ENCODE measurements around the gene PPP1R1B.

Gene PPP1R1B

DNA sequence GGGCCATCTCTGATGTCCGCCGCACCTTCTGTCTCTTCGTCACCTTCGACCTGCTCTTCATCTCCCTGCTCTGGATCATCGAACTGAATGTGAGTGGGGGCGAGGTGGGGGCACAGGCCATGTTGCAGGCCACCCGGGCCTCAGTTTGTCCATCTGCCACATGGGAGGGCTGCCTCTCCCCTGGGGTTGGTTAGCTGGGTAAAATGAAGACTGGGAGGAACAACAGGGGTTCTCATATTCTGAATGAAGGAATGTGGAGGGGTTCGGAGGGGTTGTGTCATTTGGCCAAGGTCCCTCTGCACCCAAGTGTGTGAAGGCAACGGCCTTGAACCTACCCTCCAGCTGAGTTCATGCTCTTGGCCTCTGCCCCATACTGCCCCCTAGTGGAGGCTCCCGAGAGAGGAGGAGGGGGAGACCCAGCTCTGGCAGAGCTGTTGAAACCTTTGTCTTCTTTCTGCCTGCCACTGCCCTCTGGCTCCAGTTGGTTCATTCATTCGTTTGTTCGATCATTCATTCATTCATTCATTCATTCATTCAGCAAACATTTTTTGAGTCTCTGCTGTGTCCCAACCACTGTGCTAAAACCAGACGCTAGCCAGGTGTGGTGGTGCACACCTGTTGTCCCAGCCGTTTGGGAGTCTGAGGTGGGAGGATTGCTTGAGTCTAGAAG is 27.0 kb downstream of the PPP1R1B start:
- TF ChIP-seq RAD21 (IDR thresholded peaks at IDR 0.05; ENCODE audit: low read depth) (peak; percentile 45; the same call in 1 of the 2 replicates), ZBTB7A (IDR thresholded peaks at IDR 0.05; ENCODE audit: low read depth) (no peak), TCF12 (IDR thresholded peaks at IDR 0.05; ENCODE audit: low read depth) (no peak)

DNA sequence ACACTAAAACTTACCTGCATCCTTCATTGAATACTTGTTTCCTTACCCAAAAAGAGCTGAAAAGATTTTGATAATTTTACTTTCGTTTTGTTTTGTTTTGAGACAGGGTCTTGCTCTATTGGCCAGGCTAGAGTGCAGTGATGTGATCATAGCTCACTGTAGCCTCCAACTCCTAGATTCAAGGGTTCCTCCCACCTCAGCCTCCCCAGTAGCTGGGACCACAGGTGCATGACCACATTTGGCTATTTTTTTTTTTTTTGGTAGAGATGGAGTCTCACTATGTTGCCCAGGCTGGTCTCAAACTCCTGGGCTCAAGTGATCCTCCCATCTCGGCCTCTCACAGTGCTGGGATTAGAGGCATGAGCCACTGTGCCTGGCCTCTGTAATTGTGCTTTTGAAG is 28.4 kb downstream of the PPP1R1B start:
- TF ChIP-seq ZBTB7A (IDR thresholded peaks at IDR 0.05; ENCODE audit: low read depth) = no peak
- no peak for TF ChIP-seq TAF1 (IDR thresholded peaks at IDR 0.05; ENCODE audit: low read depth)
- TF ChIP-seq, protein P1, sequence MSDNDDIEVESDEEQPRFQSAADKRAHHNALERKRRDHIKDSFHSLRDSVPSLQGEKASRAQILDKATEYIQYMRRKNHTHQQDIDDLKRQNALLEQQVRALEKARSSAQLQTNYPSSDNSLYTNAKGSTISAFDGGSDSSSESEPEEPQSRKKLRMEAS (IDR thresholded peaks at IDR 0.05) = no peak
- TF ChIP-seq, protein P2, sequence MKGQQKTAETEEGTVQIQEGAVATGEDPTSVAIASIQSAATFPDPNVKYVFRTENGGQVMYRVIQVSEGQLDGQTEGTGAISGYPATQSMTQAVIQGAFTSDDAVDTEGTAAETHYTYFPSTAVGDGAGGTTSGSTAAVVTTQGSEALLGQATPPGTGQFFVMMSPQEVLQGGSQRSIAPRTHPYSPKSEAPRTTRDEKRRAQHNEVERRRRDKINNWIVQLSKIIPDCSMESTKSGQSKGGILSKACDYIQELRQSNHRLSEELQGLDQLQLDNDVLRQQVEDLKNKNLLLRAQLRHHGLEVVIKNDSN (IDR thresholded peaks at IDR 0.05) = no peak
- TF ChIP-seq EP300 (IDR thresholded peaks at IDR 0.05; ENCODE audit: borderline replicate concordance) = no peak
- no peak for TF ChIP-seq CREB1 (IDR thresholded peaks at IDR 0.05; ENCODE audit: low read depth)
- TF ChIP-seq NFIC (IDR thresholded peaks at IDR 0.05) = no peak
- TF ChIP-seq TEAD4 (IDR thresholded peaks at IDR 0.05) = no peak
- no peak for TF ChIP-seq EGR1 (IDR thresholded peaks at IDR 0.05)
- TF ChIP-seq FOXM1 (IDR thresholded peaks at IDR 0.05; ENCODE audit: borderline replicate concordance, low read depth) = no peak
- TF ChIP-seq, protein P3, sequence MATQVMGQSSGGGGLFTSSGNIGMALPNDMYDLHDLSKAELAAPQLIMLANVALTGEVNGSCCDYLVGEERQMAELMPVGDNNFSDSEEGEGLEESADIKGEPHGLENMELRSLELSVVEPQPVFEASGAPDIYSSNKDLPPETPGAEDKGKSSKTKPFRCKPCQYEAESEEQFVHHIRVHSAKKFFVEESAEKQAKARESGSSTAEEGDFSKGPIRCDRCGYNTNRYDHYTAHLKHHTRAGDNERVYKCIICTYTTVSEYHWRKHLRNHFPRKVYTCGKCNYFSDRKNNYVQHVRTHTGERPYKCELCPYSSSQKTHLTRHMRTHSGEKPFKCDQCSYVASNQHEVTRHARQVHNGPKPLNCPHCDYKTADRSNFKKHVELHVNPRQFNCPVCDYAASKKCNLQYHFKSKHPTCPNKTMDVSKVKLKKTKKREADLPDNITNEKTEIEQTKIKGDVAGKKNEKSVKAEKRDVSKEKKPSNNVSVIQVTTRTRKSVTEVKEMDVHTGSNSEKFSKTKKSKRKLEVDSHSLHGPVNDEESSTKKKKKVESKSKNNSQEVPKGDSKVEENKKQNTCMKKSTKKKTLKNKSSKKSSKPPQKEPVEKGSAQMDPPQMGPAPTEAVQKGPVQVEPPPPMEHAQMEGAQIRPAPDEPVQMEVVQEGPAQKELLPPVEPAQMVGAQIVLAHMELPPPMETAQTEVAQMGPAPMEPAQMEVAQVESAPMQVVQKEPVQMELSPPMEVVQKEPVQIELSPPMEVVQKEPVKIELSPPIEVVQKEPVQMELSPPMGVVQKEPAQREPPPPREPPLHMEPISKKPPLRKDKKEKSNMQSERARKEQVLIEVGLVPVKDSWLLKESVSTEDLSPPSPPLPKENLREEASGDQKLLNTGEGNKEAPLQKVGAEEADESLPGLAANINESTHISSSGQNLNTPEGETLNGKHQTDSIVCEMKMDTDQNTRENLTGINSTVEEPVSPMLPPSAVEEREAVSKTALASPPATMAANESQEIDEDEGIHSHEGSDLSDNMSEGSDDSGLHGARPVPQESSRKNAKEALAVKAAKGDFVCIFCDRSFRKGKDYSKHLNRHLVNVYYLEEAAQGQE (IDR thresholded peaks at IDR 0.05; ENCODE audit: low read depth) = no peak
- no peak for TF ChIP-seq RAD21 (IDR thresholded peaks at IDR 0.05; ENCODE audit: low read depth)
- TF ChIP-seq YY1 (IDR thresholded peaks at IDR 0.05; ENCODE audit: low read depth) = no peak
- TF ChIP-seq TCF12 (IDR thresholded peaks at IDR 0.05; ENCODE audit: low read depth) = no peak
- TF ChIP-seq CEBPB (IDR thresholded peaks at IDR 0.05) = no peak

DNA sequence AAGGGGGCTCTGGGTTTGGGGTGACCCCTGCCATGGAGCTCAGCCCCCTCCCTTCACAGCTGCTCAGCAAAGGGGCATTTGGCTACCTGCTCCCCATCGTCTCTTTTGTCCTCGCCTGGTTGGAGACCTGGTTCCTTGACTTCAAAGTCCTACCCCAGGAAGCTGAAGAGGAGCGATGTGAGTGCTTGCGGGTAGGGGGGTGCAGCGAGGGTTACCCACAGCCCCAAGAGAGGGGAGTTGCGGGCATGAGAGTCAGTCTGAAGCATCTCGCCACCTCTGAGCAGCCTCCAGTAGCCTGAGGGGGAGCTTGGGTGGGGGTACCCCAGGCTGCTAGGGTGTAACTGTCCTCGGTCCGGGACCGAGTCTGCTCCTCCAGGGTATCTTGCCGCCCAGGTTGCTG is 31.6 kb downstream of the PPP1R1B start:
- no peak for TF ChIP-seq TAF1 (IDR thresholded peaks at IDR 0.05; ENCODE audit: low read depth)
- no peak for TF ChIP-seq EGR1 (IDR thresholded peaks at IDR 0.05)

DNA sequence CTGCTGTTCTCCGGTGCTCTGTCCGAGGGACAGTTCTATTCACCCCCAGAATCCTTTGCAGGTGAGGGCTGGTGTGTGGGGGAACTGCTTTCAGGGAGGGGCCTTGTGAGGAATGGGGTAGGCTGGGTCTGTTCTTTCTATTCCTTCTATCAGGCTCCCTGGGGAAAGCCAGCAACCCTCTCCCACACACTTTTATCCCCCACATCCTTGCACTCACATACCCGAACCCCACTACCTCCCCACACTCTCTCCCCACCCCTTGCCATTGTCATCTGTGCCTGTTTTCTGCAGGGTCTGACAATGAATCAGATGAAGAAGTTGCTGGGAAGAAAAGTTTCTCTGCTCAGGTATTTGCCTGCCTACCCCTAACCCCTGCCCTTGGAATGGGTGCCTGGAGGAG is 32.0 kb downstream of the PPP1R1B start:
- no peak for TF ChIP-seq ZBTB7A (IDR thresholded peaks at IDR 0.05; ENCODE audit: low read depth)
- no peak for TF ChIP-seq FOXM1 (IDR thresholded peaks at IDR 0.05; ENCODE audit: borderline replicate concordance, low read depth)
- TF ChIP-seq NFIC (IDR thresholded peaks at IDR 0.05) = no peak
- TF ChIP-seq CREB1 (IDR thresholded peaks at IDR 0.05; ENCODE audit: low read depth) = no peak
- TF ChIP-seq, protein P2 (IDR thresholded peaks at IDR 0.05) = no peak
- no peak for TF ChIP-seq RAD21 (IDR thresholded peaks at IDR 0.05; ENCODE audit: low read depth)
- TF ChIP-seq TAF1 (IDR thresholded peaks at IDR 0.05; ENCODE audit: low read depth) = no peak
- TF ChIP-seq EGR1 (IDR thresholded peaks at IDR 0.05) = no peak
- TF ChIP-seq TCF12 (IDR thresholded peaks at IDR 0.05; ENCODE audit: low read depth) = no peak
- no peak for TF ChIP-seq YY1 (IDR thresholded peaks at IDR 0.05; ENCODE audit: low read depth)
- TF ChIP-seq TEAD4 (IDR thresholded peaks at IDR 0.05) = no peak
- no peak for TF ChIP-seq CEBPB (IDR thresholded peaks at IDR 0.05)

DNA sequence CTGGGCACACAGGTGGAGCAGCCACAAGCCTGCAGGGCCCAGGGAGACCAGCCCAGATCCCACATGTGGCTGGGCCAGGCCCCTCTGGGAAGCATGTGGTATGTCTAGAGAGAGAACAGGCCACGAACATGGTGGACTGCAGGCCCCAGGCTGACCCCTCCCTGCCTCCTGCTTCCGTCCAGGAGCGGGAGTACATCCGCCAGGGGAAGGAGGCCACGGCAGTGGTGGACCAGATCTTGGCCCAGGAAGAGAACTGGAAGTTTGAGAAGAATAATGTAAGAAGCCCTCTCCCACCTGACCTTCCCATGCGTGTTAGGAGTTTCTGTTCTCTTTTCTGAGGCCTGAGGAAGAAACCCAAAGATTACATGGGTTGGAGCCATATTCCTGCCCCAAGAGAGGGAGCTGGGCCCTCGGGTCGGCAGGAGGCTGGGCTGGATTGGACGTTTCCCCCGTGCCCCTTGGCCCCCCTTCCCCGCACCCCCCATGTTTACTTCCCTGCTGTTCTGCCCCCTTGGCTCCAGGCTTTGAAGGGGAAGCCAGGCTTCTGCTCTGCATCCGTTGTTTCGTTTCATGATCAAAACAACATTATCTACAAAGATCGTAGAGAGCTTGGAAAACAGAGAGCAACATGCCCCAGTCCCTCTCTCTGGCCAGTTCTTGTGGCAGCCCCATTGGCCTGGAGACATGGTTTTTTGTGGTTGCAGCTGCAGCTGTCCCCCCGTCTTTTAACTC is 32.7 kb downstream of the PPP1R1B start:
- TF ChIP-seq EGR1 (IDR thresholded peaks at IDR 0.05) (no peak), EP300 (IDR thresholded peaks at IDR 0.05; ENCODE audit: borderline replicate concordance) (no peak), TCF12 (IDR thresholded peaks at IDR 0.05; ENCODE audit: low read depth) (no peak)

GRCh38 chr17:39660011-39660360 is 33.2 kb downstream of the PPP1R1B start:
- TF ChIP-seq, protein P1 (IDR thresholded peaks at IDR 0.05) = no peak
- TF ChIP-seq, protein P3 (IDR thresholded peaks at IDR 0.05; ENCODE audit: low read depth) = no peak
- TF ChIP-seq FOXM1 (IDR thresholded peaks at IDR 0.05; ENCODE audit: borderline replicate concordance, low read depth) (no peak), EGR1 (IDR thresholded peaks at IDR 0.05) (no peak), TEAD4 (IDR thresholded peaks at IDR 0.05) (no peak), TCF12 (IDR thresholded peaks at IDR 0.05; ENCODE audit: low read depth) (no peak), CREB1 (IDR thresholded peaks at IDR 0.05; ENCODE audit: low read depth) (no peak), CEBPB (IDR thresholded peaks at IDR 0.05) (no peak), ZBTB7A (IDR thresholded peaks at IDR 0.05; ENCODE audit: low read depth) (no peak), EP300 (IDR thresholded peaks at IDR 0.05; ENCODE audit: borderline replicate concordance) (no peak), NFIC (IDR thresholded peaks at IDR 0.05) (no peak), TAF1 (IDR thresholded peaks at IDR 0.05; ENCODE audit: low read depth) (no peak), YY1 (IDR thresholded peaks at IDR 0.05; ENCODE audit: low read depth) (no peak), RAD21 (IDR thresholded peaks at IDR 0.05; ENCODE audit: low read depth) (no peak)
- TF ChIP-seq, protein P2 (IDR thresholded peaks at IDR 0.05) = no peak

Measured in Ishikawa (cell line).